K562 (cell line): ENCODE results near the gene SRSF9. TPM values are rescaled to one million over a fixed set of nuclear protein-coding genes. Genes with fewer than 3 reads are reported as not detected.

ENCODE experiments used
- EP400 ChIP-seq: fragments of 450-650 bp; IDR thresholded peaks from 2 replicates; pipeline ENCODE4 v1.6.1; 2017; ENCODE audit warnings: antibody characterized with exemption, mild to moderate bottlenecking, moderate library complexity
- FOXP1 ChIP-seq: sonication (generic); formaldehyde crosslinking; IDR thresholded peaks from 2 replicates; pipeline ENCODE4 v1.8.0; 2022; ENCODE audit warnings: mild to moderate bottlenecking, missing genetic modification reagents
- MGA ChIP-seq: fragments of 450-650 bp; IDR thresholded peaks from 2 replicates; pipeline ENCODE4 v1.6.1; 2016; ENCODE audit warnings: mild to moderate bottlenecking, moderate library complexity
- RAD21 ChIP-seq, 2 experiments: fragments of 250-450 bp in 1 of 2; fragments of 450-650 bp in 1 of 2; sonication (Bioruptor Pico) in 1 of 2; formaldehyde crosslinking in 1 of 2; IDR thresholded peaks in 1 of 2; conservative IDR thresholded peaks in 1 of 2; 2 replicates each; pipeline versions ENCODE4 v1.4.0 to v1.8.0; 2020 to 2022; ENCODE audit warnings: mild to moderate bottlenecking in 2 of 2, moderate library complexity in 1 of 2
- RBBP5 ChIP-seq: fragments of 200-600 bp; sonication (generic); IDR thresholded peaks from 2 replicates; pipeline ENCODE4 v1.6.1; 2012; ENCODE audit warnings: borderline replicate concordance, mild to moderate bottlenecking, low read length, control low read depth, inconsistent platforms; ENCODE audit not compliant: insufficient read depth, poor library complexity, severe bottlenecking
- SRF ChIP-seq, 2 experiments: fragments of 250-450, 450-650 bp in 1 of 2; sonication (Bioruptor Pico) in 1 of 2; sonication (generic) in 1 of 2; formaldehyde crosslinking; IDR thresholded peaks; 2 replicates each; pipeline versions ENCODE4 v1.5.0 to v1.5.1; 2020 to 2022; ENCODE audit warnings: mild to moderate bottlenecking in 1 of 2, missing genetic modification reagents in 1 of 2
- SUPT5H ChIP-seq: fragments of 450-650 bp; IDR thresholded peaks from 2 replicates; pipeline ENCODE4 v1.6.1; 2016
- TAF9B ChIP-seq: fragments of 450-650 bp; IDR thresholded peaks from 2 replicates; pipeline ENCODE4 v1.6.1; 2018; ENCODE audit warnings: mild to moderate bottlenecking; ENCODE audit not compliant: partially characterized antibody
- TGIF2 ChIP-seq: sonication (generic); formaldehyde crosslinking; IDR thresholded peaks from 2 replicates; pipeline ENCODE4 v1.8.1; 2022; ENCODE audit warnings: mild to moderate bottlenecking, missing genetic modification reagents, moderate library complexity
- ZKSCAN3 ChIP-seq: fragments of 250-450 bp; sonication (Bioruptor Pico); IDR thresholded peaks from 2 replicates; pipeline ENCODE4 v1.4.0; 2020
- polyA plus RNA-seq, 8 experiments: library from polyadenylated mRNA; depleted of rRNA in 4 of 8; stranded (reverse) in 5 of 8; unstranded in 3 of 8; fragments of >200 nt; fragmentation: Nextera tagmentation in 2 of 8; fragmentation: Illumina TruSeq in 1 of 8; extraction: Ambion mirVana in 2 of 8; extraction: Trizol in 1 of 8; gene quantifications; 2 replicates each; pipeline versions ENCODE4 v1.2.1 to v1.2.3, GENCODE V29; 2011 to 2014; ENCODE audit warnings: inconsistent platforms in 1 of 8, missing spikeins in 1 of 8
- total RNA-seq, 7 experiments: library from RNA; depleted of rRNA in 6 of 7; stranded (reverse); fragments of >200 nt in 6 of 7; fragmentation: Illumina TruSeq in 2 of 7; extraction: Trizol in 2 of 7; gene quantifications; 2 replicates each; pipeline versions ENCODE4 v1.2.1 to v1.2.3, GENCODE V29; 2011 to 2021; ENCODE audit warnings: low replicate concordance in 1 of 7
- TF ChIP-seq, protein P1 (sequence below): fragments of 450-650 bp; formaldehyde crosslinking; IDR thresholded peaks from 2 replicates; pipeline ENCODE4 v1.4.0; 2020; ENCODE audit warnings: mild to moderate bottlenecking, moderate library complexity

SRSF9 gene
- total and polyA plus RNA-seq, 9 of the 15 experiments (the other 6 are each of a cell fraction or from before 2014, with no cell fraction given) = 40.3 to 291 (median 230) TPM

GRCh38 chr12:120445911-120446843, 23.4 kb downstream of the SRSF9 start, which contains the start of the genes GATC and TRIAP1 (continued):
- TF ChIP-seq RAD21 (CRISPR knock-in tag; conservative IDR thresholded peaks at IDR 0.05 in 1 of 2, IDR thresholded peaks at IDR 0.05 in 1 of 2) (0 out of 4 replicates have a peak, but pooled peaks of 1 of the 2 experiments have one; percentile 5), RBBP5 (peak; percentile 100), SRF (CRISPR knock-in tag; IDR thresholded peaks at IDR 0.05) (no peak; a peak in 1 of 4 replicates), SUPT5H (peak; percentile 96), TAF9B (peak; percentile 78), FOXP1 (CRISPR knock-in tag) (peak; percentile 94), EP400 (peak; percentile 99), MGA (no peak; the same call in 1 of the 2 replicates), TGIF2 (CRISPR knock-in tag) (no peak; the same call in 1 of the 2 replicates), ZKSCAN3 (no peak)
- TF ChIP-seq, protein P1, sequence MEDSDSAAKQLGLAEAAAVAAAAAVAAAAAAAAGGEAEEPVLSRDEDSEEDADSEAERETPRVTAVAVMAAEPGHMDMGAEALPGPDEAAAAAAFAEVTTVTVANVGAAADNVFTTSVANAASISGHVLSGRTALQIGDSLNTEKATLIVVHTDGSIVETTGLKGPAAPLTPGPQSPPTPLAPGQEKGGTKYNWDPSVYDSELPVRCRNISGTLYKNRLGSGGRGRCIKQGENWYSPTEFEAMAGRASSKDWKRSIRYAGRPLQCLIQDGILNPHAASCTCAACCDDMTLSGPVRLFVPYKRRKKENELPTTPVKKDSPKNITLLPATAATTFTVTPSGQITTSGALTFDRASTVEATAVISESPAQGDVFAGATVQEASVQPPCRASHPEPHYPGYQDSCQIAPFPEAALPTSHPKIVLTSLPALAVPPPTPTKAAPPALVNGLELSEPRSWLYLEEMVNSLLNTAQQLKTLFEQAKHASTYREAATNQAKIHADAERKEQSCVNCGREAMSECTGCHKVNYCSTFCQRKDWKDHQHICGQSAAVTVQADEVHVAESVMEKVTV (CRISPR knock-in tag) = no peak
